Spleen (tissue), 11 donors: ENCODE measurements around the gene BCL3. TPM values are rescaled to one million over a fixed set of nuclear protein-coding genes. Genes with fewer than 3 reads are reported as not detected.
A peak's percentile ranks its signal among the peaks of the same experiment; 100 is the strongest.

Experiments
- DNase-seq: peaks from one replicate; pipeline ENCODE4 v3.0.0-alpha.2; 2020
- H3K27ac ChIP-seq, 8 donors: fragments of 200-600 bp; sonication (generic) in 7 of 8; 1 replicate in 4 of 8; 2 replicates in 4 of 8; pipeline versions ENCODE4 v1.5.0 to v1.8.0; 2016 to 2021; ENCODE audit warnings: inconsistent platforms in 4 of 8, mild to moderate bottlenecking in 4 of 8, moderate library complexity in 1 of 8
- H3K27me3 ChIP-seq, 7 donors: fragments of 200-600 bp; sonication (generic) in 6 of 7; replicated peaks in 1 of 7; 1 replicate in 4 of 7; 2 replicates in 3 of 7; pipeline versions ENCODE4 v1.5.0 to v1.8.0; 2016 to 2021; ENCODE audit warnings: inconsistent platforms in 3 of 7, mild to moderate bottlenecking in 1 of 7
- H3K36me3 ChIP-seq, 6 donors: fragments of 200-600 bp; sonication (generic) in 5 of 6; 1 replicate in 4 of 6; 2 replicates in 2 of 6; pipeline versions ENCODE4 v1.5.0 to v1.8.0; 2016 to 2021; ENCODE audit warnings: inconsistent platforms in 2 of 6
- H3K4me1 ChIP-seq, 6 donors: fragments of 200-600 bp; sonication (generic) in 5 of 6; 1 replicate in 3 of 6; 2 replicates in 3 of 6; pipeline versions ENCODE4 v1.5.0 to v1.8.0; 2016 to 2021; ENCODE audit warnings: inconsistent platforms in 3 of 6
- H3K4me3 ChIP-seq, 8 donors: fragments of 200-600 bp; sonication (generic) in 7 of 8; 1 replicate in 4 of 8; 2 replicates in 4 of 8; pipeline versions ENCODE4 v1.5.0 to v1.8.0; 2016 to 2021; ENCODE audit warnings: inconsistent platforms in 4 of 8, mild to moderate bottlenecking in 4 of 8, moderate library complexity in 2 of 8
- H3K9me3 ChIP-seq, 8 donors: fragments of 200-600 bp; sonication (generic) in 7 of 8; 1 replicate in 4 of 8; 2 replicates in 4 of 8; pipeline versions ENCODE4 v1.5.0 to v1.8.0; 2016 to 2021; ENCODE audit warnings: inconsistent platforms in 4 of 8
- POLR2A ChIP-seq, 3 donors: fragments of 450-650 bp; IDR thresholded peaks; one replicate each; pipeline ENCODE4 v1.5.1; 2017; ENCODE audit warnings: antibody characterized with exemption in 3 of 3, mild to moderate bottlenecking in 1 of 3
- POLR2AphosphoS5 ChIP-seq, 3 donors: sonication (generic); formaldehyde crosslinking; IDR thresholded peaks; one replicate each; pipeline ENCODE4 v1.5.1; 2017; ENCODE audit warnings: antibody characterized with exemption in 3 of 3
- WGBS, 5 donors: extraction: QIAGEN DNeasy Blood & Tissue Kit in 3 of 5; methylation state at CpG; one replicate each; pipeline versions ENCODE4 v1.1.5 to v1.1.7; 2013 to 2018; 5-methylcytosine and 5-hydroxymethylcytosine counted together
- intact Hi-C: fragments of 100-400 bp; cut with DNase I; formaldehyde crosslinking; loops from one replicate; pipeline ENCODE4 v1.15.0; 2023; ENCODE audit warnings: low total_unique reads
- polyA plus RNA-seq, 3 donors: library from polyadenylated mRNA; stranded (reverse); fragments of 200-250 nt; gene quantifications; one replicate each; pipeline ENCODE4 v1.2.1, GENCODE V29; 2013
- total RNA-seq, 7 donors: library from RNA; depleted of rRNA in 3 of 7; stranded (reverse); fragments of >200 nt in 3 of 7; fragmentation: NEBNext Ultra II Directional in 4 of 7; extraction: Animal tissue kit (Norgen Biotek cat#: 25700) in 4 of 7; gene quantifications; one replicate each; pipeline versions ENCODE4 v1.1.0 to v1.2.1, GENCODE V29; 2016 to 2021
- TF ChIP-seq, protein P1 (sequence below), 11 experiments: fragments of 200-600 bp in 7 of 11; fragments of 450-650 bp in 4 of 11; sonication (generic) in 4 of 11; IDR thresholded peaks in 8 of 11; conservative IDR thresholded peaks in 3 of 11; 1 replicate in 7 of 11; 2 replicates in 4 of 11; pipeline versions ENCODE4 v1.4.0 to v1.8.0; 2016 to 2021; ENCODE audit warnings: antibody characterized with exemption in 11 of 11, inconsistent platforms in 4 of 11, mild to moderate bottlenecking in 1 of 11
- donor health status: healthy with polysubstance abuse.
- donor health status: DM: no; HTN: no; CAD: no; lungs with moderate emphysema.
- donor health status: DM: no; HTN: no; CAD: no.
- donor health status: Bipolar disorder and iron deficiency.
- donor health status: healthy.
- donor health status: DM: no; HTN: no; CAD: no.
- donor health status: DM: yes; HTN: yes; CAD: no.

The BCL3 gene
- total and polyA plus RNA-seq, 10 donors, result 26.5 to 229 (median 76.9) TPM

DNA sequence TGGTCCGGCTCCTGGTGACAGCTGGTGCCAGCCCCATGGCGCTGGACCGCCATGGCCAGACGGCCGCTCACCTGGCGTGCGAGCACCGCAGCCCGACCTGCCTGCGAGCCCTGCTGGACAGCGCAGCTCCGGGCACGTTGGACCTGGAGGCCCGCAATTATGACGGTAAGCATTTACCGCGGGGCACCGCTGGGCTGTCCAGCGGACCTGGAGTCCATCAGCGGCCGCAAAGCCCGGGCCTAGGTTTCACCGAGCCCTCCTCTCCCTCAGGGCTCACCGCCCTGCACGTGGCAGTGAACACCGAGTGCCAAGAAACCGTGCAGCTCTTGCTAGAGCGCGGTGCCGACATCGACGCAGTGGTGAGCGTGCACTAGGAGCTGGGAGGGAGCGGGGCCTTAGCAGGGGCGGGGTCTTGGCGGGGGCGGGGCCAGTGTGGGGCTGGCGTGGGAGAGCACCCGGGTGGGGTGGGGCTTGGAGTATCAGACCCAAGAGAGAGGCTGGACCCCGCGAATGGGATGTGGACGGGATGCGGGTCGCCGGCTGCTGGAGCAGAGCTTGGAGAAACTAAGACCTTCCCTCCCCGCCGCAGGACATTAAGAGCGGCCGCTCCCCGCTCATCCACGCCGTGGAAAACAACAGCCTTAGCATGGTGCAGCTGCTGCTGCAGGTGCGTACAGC lies 8.7 kb downstream of the BCL3 start:
- H3K36me3 ChIP-seq, result peaks cover 0 to 76% (median 53%) of the 10 kb centered on the region in 6 donors
- peaks cover 31 to 96% (median 75%) of the 10 kb centered on the region in 6 donors for H3K4me1 ChIP-seq
- TF ChIP-seq, protein P1, sequence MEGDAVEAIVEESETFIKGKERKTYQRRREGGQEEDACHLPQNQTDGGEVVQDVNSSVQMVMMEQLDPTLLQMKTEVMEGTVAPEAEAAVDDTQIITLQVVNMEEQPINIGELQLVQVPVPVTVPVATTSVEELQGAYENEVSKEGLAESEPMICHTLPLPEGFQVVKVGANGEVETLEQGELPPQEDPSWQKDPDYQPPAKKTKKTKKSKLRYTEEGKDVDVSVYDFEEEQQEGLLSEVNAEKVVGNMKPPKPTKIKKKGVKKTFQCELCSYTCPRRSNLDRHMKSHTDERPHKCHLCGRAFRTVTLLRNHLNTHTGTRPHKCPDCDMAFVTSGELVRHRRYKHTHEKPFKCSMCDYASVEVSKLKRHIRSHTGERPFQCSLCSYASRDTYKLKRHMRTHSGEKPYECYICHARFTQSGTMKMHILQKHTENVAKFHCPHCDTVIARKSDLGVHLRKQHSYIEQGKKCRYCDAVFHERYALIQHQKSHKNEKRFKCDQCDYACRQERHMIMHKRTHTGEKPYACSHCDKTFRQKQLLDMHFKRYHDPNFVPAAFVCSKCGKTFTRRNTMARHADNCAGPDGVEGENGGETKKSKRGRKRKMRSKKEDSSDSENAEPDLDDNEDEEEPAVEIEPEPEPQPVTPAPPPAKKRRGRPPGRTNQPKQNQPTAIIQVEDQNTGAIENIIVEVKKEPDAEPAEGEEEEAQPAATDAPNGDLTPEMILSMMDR (IDR thresholded peaks at IDR 0.05 in 8 of 11, conservative IDR thresholded peaks at IDR 0.05 in 3 of 11), result no peak
- peak; percentile 45 to 81 (median 57) for TF ChIP-seq POLR2AphosphoS5 (IDR thresholded peaks at IDR 0.05)
- no peak for DNase-seq
- no peaks in the 10 kb centered on the region for H3K9me3 ChIP-seq
- H3K27me3 ChIP-seq, result no peaks in the 10 kb centered on the region
- peak overlapping the region; percentile 34 to 61 (median 40) for H3K4me3 ChIP-seq
- 66 to 88% (median 78%) methylated on average over 21 to 53 of the region's 53 CpGs for WGBS, 5 donors
- H3K27ac ChIP-seq, result peak overlapping the region; percentile 40 to 99 (median 96)
- intact Hi-C loops, result no loop called here

DNA sequence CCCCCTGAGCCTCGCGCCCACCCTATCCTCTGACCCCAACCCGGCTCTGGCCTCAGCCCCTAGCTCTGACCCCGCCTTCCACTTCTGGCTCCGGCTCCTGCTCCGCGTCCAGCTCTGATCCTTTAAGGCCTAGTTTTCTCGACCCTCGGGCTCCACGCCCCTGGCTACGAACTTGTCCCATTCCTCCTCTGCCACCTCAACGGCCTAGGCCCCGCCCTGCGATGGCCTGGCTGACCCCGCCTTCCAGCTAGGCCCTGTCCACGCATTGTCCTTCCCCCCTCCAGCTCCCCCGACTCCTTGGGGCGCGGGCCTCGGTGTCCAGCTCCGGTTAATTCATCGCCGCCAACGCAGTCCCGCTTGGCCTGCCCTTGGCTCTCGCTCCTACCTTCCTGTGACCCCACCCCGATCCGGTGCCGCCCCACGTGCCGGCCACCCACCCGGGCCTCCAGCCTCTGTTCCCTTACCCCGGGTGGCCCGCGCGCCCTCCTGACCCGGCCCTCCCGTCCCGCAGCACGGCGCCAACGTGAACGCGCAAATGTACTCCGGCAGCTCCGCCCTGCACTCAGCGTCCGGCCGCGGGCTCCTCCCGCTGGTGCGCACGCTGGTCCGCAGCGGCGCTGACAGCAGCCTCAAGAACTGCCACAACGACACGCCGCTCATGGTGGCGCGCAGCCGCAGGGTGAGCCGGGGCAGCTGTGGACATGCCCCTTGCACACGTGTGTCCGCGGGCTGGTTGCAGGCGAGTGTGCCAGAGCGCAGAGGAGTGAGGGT lies 9.4 kb downstream of the BCL3 start:
- Histone ChIP-seq H3K4me1 (peaks cover 23 to 96% (median 71%) of the 10 kb centered on the region in 6 donors), H3K36me3 (peaks cover 0 to 69% (median 46%) of the 10 kb centered on the region in 6 donors), H3K27me3 (no peaks in the 10 kb centered on the region), H3K4me3 (peak overlapping the region; percentile 34 to 61 (median 40)), H3K9me3 (no peaks in the 10 kb centered on the region), H3K27ac (peak overlapping the region; percentile 24 to 99 (median 96))
- intact Hi-C loops, result no loop called here
- 64 to 75% (median 74%) methylated on average over 66 to 68 of the region's 68 CpGs for WGBS, 5 donors
- TF ChIP-seq POLR2A (IDR thresholded peaks at IDR 0.05) (no peak), POLR2AphosphoS5 (IDR thresholded peaks at IDR 0.05) (peak; percentile 62 to 90 (median 80))
- TF ChIP-seq, protein P1 (IDR thresholded peaks at IDR 0.05 in 8 of 11, conservative IDR thresholded peaks at IDR 0.05 in 3 of 11), result peak in 1 of 11 experiments; percentile 17
- DNase-seq, result peak; percentile 87

DNA sequence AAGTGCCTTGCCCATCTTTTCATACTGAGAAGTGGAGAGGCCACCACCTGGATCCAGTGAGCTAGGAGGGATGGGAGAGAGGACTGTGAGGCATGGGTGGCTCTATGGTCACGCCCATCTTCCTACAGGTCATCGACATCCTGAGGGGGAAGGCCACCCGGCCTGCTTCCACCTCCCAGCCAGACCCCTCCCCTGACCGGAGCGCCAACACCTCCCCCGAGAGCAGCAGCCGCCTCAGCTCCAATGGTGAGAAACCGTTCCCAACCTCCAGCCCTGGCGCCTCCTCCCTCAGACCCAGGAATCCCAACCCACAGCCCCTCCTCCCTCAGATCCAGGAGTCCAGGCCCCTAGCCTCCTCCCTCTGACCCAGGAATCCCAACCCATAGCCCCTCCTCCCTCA lies 10.1 kb downstream of the BCL3 start:
- H3K27ac ChIP-seq, result peak overlapping the region in 7 of 8 donors; percentile 24 to 99 (median 97)
- no peak for DNase-seq
- H3K4me3 ChIP-seq, result peak overlapping the region; percentile 34 to 61 (median 40)

More for the DNA sequence above, 10.1 kb downstream of the BCL3 start:
- H3K27me3 ChIP-seq, result no peaks in the 10 kb centered on the region
- no peak for TF ChIP-seq POLR2AphosphoS5 (IDR thresholded peaks at IDR 0.05)
- no peak for TF ChIP-seq POLR2A (IDR thresholded peaks at IDR 0.05)
- TF ChIP-seq, protein P1 (IDR thresholded peaks at IDR 0.05 in 8 of 11, conservative IDR thresholded peaks at IDR 0.05 in 3 of 11), result no peak
- intact Hi-C loops, result no loop called here
- whole genome bisulfite sequencing, 5 donors, result 65 to 80% (median 75%) methylated on average over 8 to 9 of the region's 9 CpGs
- H3K9me3 ChIP-seq, result no peaks in the 10 kb centered on the region
- peaks cover 0 to 66% (median 46%) of the 10 kb centered on the region in 6 donors for H3K36me3 ChIP-seq
- H3K4me1 ChIP-seq, result peaks cover 21 to 99% (median 70%) of the 10 kb centered on the region in 6 donors
